Measurements from ENCODE around the gene CCSER1.
"Not testable (repeated sequence)": the region's sequence is repeated elsewhere in the genome, so short reads cannot be mapped to it uniquely, and the experiment has no call there.

Gene CCSER1

GRCh38 chr4:91087743-91088142, 960.5 kb downstream of the CCSER1 start:
- no peak for DNase-seq

DNA sequence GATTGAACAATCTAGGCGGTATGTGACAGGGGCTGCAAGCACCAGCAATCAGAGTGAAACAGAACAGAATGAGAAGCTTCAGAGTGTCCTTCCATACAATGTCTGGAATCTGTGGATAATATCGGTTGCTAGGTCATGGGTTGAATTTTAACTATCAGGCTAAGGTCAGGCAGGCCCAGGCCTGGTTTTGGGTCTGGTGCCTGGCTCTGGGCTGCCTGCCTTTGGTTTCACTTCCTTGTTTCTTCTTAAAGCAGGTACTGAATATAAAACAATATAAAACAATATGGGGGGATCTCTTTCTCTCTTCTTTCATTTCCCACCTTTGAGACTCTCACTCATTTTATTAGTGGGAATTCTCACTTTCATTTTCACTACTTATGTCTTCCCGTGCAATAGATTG, 962.0 kb downstream of the CCSER1 start:
- DNase-seq: no peak

DNA sequence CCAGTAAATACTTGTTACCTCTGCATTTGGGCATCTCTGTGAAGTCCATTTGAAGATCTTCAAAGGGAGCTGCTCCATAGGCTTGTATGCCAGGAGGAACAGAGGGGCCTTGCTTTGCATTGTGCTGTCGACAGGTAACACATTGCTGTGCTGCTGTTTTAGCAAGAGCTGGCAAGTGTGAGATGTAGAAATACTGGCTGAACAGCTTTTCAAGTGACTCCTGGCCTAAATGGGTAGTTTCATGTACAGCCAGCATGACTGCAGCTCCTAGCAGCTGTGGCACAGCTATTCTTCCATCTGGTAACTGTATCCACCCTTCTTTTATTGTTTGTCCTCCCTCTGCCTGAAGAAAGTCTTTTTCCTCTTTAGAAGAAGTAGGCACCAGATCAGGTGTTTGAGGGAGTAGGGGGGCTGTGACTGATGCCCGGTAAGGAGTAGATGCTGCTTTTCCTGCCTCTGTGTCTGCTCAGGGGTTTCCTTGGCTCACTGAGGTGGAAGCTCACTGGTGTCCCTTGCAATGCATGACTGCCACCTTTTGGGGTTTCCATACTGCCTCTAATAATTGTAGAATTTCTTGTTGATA, 965.3 kb downstream of the CCSER1 start:
- peak in 1 of 2 experiments; percentile 4 for DNase-seq

DNA sequence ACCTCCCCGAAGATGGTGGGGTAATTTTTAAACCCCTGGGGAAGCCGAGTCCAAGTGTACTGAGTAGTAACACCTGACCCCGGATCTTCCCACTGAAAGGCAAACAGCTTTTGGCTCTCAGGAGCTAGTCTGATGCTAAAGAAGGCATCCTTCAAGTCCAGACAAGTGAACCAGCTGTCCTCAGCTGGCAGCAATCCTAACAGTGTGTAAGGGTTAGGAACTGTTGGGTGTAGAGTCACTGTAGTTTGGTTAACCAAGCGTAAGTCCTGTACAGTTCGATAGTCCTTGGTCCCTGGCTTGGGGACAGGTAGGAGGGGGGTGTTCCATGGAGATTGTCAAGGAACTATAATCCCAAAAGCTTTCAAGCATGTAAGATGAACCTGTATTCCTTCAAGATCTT, 967.0 kb downstream of the CCSER1 start:
- DNase-seq: peak in 1 of 2 experiments; percentile 20

- no peak for DNase-seq
Measured at GRCh38 chr4:91099666-91100065, 972.5 kb downstream of the CCSER1 start.

DNA sequence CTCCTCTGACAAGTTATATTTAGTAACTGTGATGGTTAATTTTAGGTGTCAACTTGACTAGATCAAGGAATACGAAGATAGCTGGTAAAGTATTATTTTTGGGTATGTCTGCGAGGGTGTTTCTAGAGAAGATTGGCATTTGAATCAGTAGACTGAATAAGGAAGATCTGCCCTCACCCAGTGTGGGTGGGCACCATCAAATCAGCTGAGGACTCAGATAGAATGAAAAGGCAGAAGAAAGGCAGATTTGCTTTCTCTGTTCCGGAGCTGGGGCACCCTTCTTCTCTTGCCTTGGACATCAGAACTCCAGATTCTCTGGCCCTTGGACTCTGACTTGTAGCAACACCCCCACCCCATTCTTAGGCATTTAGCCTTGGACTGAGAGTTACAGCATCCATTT, 981.6 kb downstream of the CCSER1 start:
- no peak for DNase-seq

DNA sequence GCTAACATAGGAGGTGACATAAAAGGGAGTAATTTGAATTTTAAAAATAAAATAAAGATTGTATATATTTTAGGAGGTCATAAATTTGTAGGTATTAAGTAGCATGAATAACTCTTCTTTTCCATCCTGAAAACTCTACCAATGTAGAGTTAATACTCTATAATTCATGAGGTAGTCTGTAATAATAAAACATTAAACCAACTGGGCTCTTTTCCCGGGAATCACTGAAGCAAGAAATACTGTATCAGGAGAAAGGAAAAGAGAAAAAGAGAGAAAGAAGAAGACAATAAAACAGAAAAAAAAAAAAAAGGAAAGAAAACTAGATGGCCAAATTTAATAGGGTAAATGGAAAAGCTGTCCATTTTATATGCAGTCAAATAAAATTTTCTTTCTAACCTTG, 984.4 kb downstream of the CCSER1 start:
- DNase-seq: peak; percentile 36 to 44

DNA sequence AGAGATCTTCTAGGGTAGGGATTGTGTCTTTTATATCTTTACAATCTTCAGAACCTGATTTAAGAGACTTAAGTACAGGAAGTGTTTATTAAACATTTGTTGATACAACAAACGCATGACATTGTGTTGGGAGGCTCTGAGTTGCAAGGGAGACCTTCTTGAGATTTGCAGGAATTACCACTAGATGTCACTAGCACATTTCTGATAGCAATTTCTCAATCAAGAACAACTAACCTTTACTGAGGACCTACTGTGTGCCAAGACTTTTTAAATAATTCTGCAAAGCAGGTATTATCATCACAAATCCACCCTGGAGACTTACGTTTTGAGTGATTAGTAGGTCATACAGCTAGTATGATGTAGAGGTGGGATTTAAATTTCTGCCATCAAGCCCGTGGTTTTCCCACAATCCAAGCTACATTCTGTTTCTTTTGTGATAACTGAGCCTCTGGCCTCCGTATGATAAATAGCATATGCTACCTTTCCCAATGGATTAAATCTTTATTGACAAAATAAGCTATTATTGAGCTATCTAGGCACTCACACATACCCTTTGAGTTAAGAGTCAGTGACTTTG, 986.0 kb downstream of the CCSER1 start:
- peak; percentile 25 to 56 for DNase-seq

GRCh38 chr4:91114386-91114785, 987.2 kb downstream of the CCSER1 start:
- no peak for DNase-seq

GRCh38 chr4:91116861-91117260, 989.7 kb downstream of the CCSER1 start:
- peak in 1 of 2 experiments; percentile 24 for DNase-seq

GRCh38 chr4:91118597-91118996, 991.4 kb downstream of the CCSER1 start:
- DNase-seq: no peak

DNA sequence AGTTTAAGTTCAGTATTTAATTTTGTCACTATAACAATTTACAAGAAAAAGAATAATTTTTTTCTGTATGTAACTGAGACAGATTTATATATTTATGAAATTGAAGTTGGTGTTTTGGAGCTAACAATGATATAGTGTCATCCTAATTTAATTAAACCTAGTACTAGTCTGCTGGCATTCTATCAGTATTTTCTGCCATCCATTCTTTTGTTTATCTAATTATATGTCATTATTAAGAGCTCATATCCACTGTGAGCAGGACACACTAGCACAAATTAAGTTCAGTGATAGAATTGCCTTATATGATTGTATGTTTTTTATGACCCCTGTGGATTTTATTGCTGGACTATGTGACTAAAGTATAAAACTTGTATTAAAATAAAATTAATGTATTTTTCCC, 996.5 kb downstream of the CCSER1 start:
- no peak for DNase-seq

GRCh38 chr4:91127192-91127591, 1000.0 kb downstream of the CCSER1 start:
- DNase-seq: no peak

- DNase-seq: no peak
Measured at GRCh38 chr4:91127831-91128230, 1000.6 kb downstream of the CCSER1 start.

GRCh38 chr4:91128519-91128918, 1001.3 kb downstream of the CCSER1 start:
- no peak for DNase-seq

DNA sequence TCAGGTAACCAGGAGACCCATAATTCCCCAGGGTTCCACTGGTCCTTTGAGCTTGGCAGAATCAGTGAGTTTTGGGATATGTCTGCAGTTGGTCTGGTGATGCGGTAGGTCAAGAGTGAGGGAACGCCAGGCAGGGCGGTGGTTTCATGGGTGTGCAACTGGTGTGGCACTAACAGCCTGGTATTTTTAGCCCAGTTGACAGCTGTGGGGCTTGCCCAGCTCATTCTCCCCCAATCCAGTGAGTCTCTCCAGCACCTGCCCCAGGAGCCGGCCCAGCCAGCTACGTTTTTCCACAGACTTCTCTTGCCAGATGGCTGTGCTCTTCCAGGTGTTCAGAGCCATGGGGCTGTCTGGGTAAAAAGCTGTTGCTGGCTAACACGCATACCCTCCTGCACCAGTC, 1019.9 kb downstream of the CCSER1 start:
- DNase-seq: peak in 1 of 2 experiments; percentile 11

DNA sequence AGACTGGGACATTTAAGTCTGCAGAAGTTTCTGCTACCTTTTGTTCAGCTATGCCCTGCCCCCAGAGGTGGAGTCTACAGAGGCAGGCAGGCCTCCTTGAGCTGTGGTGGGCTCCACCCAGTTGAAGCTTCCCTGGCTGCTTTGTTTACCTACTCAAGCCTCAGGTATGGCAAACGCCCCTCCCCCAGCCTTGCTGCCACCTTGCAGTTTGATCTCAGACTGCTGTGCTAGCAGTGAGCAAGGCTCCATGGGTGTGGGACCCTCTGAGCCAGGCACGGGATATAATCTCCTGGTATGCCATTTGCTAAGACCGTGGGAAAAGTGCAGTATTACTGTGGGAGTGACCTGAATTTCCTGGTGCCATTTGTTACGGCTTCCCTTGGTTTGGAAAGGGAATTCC, 1026.8 kb downstream of the CCSER1 start:
- not testable (repeated sequence) for DNase-seq

DNA sequence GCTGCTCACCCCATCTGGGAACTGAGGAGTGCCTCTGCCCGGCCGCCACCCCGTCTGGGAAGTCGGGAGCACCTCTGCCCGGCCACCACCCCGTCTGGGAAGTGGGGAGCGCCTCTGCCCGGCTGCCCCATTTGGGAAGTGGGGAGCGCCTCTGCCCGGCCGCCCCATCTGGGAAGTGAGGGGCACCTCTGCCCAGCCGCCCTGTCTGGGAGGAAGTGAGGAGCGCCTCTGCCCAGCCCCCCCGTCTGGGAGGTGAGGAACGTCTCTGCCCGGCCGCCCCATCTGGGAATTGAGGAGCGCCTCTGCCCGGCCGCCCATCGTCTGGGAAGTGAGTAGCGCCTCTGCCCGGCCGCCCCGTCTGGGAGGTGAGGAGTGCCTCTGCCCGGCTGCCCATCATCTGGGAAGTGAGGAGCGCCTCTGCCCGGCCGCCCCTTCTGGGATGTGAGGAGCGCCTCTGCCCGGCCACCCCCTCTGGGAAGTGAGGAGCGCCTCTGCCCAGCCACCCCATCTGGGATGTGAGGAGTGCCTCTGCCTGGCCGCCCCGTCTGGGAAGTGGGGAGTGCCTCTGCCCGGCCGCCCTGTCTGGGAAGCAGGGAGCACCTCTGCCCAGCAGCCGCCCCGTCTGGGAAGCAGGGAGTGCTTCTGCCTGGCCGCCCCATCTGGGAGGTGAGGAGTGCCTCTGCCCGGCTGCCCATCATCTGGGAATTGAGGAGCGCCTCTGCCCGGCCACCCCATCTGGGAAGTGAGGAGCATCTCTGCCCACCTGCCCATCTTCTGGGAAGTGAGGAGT, 1040.9 kb downstream of the CCSER1 start:
- DNase-seq: not testable (repeated sequence)

- DNase-seq: no peak
Measured at GRCh38 chr4:91170768-91171167, 1043.6 kb downstream of the CCSER1 start.

GRCh38 chr4:91171217-91171616, 1044.0 kb downstream of the CCSER1 start:
- peak in 1 of 2 experiments; percentile 1 for DNase-seq

DNA sequence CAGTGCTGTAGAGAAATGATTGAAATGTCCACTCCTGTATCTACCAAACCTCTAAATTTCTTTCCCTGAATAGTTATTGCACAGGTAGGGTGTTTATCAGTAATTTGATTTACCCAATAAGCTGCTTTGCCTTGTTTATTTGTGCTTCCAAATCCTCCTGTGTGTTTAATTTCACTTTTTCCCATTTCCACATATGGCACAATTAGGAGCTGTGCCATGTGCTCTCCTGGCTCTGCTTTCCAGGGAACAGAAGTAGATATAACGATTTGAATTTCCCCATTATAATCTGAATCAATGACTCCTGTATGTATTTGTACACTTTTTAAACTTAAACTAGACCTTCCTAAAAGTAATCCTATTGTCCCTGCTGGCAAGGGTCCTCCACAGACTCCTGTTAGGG, 1057.9 kb downstream of the CCSER1 start:
- DNase-seq: not testable (repeated sequence)

- DNase-seq: no peak
Measured at GRCh38 chr4:91198951-91199350, 1071.8 kb downstream of the CCSER1 start.

- no peak for DNase-seq
Measured at GRCh38 chr4:91207535-91207934, 1080.3 kb downstream of the CCSER1 start.

- no peak for DNase-seq
Measured at GRCh38 chr4:91212211-91212610, 1085.0 kb downstream of the CCSER1 start.
